HG02884 (cell line): ENCODE measurements around the gene ZBTB39.

Experiments
- ATAC-seq: cut with Tn5 transposase; IDR thresholded peaks from one replicate; pipeline ENCODE4 v1.9.1; 2021; ENCODE audit warnings: mild to moderate bottlenecking, moderate library complexity; ENCODE audit not compliant: unreplicated experiment

The ZBTB39 gene

GRCh38 chr12:56951582-56952339 lies 54.6 kb downstream of the ZBTB39 start:
- no peak for ATAC-seq

- ATAC-seq, result no peak
Observed at GRCh38 chr12:56948881-56949280, 57.5 kb downstream of the ZBTB39 start.
